Measurements from ENCODE around the gene GPSM3. TPM values are rescaled to one million over a fixed set of nuclear protein-coding genes. Genes with fewer than 3 reads are reported as not detected.
A peak's percentile ranks its signal among the peaks of the same experiment; 100 is the strongest.

The GPSM3 gene
- total and polyA plus RNA-seq, 2 of the 13 experiments (the other 11 are each of a cell fraction or from before 2014, with no cell fraction given) = 0.18 to 6.2 TPM

GRCh38 chr6:32177788-32178546 lies 14.5 kb downstream of the GPSM3 start, which contains the start of gene RNF5 (continued):
- TF ChIP-seq REST (IDR thresholded peaks at IDR 0.05; ENCODE audit: borderline replicate concordance in 1 of 2, low read depth in 1 of 2, low read length in 2 of 2) (no peak), ZNF124 (CRISPR knock-in tag; IDR thresholded peaks at IDR 0.05) (no peak), ZKSCAN8 (CRISPR knock-in tag; IDR thresholded peaks at IDR 0.05; ENCODE audit: borderline replicate concordance) (peak; percentile 14; the same call in 1 of the 2 replicates), JUN (CRISPR knock-in tag; IDR thresholded peaks at IDR 0.05) (no peak), IRF1 (CRISPR knock-in tag; IDR thresholded peaks at IDR 0.05; ENCODE audit: low read depth) (no peak), SMARCC2 (IDR thresholded peaks at IDR 0.05) (no peak), ZNF446 (CRISPR knock-in tag; IDR thresholded peaks at IDR 0.05) (no peak), ZNF512B (CRISPR knock-in tag; IDR thresholded peaks at IDR 0.05; ENCODE audit: borderline replicate concordance) (no peak), ZNF749 (CRISPR knock-in tag; IDR thresholded peaks at IDR 0.05; ENCODE audit: borderline replicate concordance) (no peak), PREB (CRISPR knock-in tag; IDR thresholded peaks at IDR 0.05) (no peak), TEF (CRISPR knock-in tag; IDR thresholded peaks at IDR 0.05) (no peak), FOXM1 (CRISPR knock-in tag; IDR thresholded peaks at IDR 0.05) (no peak), MTF2 (CRISPR knock-in tag; IDR thresholded peaks at IDR 0.05; ENCODE audit: borderline replicate concordance) (no peak), HMGXB4 (CRISPR knock-in tag; IDR thresholded peaks at IDR 0.05; ENCODE audit: borderline replicate concordance in 1 of 2, low read depth in 1 of 2) (peak in 1 of 2 experiments; percentile 15; a peak in 1 of 4 replicates)
